WTC11 (cell line): ENCODE results near the gene DAB1. TPM values are rescaled to one million over a fixed set of nuclear protein-coding genes. Genes with fewer than 3 reads are reported as not detected.

ENCODE experiments used
- ATAC-seq: fragments of 200-7000 bp; cut with Tn5 transposase; 2 replicates; pipeline ENCODE4 v1.10.0; 2021; ENCODE audit warnings: mild to moderate bottlenecking, moderate library complexity
- CTCF ChIA-PET: fragments of 300-600 bp; sonication (Branson Sonifier 250); formaldehyde crosslinking; loops from one replicate; lab custom pipeline; 2021; ENCODE audit warnings: antibody characterized with exemption; lab: Charles Lee
- POLR2A ChIA-PET: fragments of 350-600 bp; sonication (Branson Sonifier 250); formaldehyde crosslinking; loops from one replicate; lab custom pipeline; 2021; ENCODE audit warnings: antibody characterized with exemption; lab: Charles Lee
- DNase-seq: peaks from one replicate; pipeline ENCODE4 v3.0.0; 2021; ENCODE audit warnings: low spot score
- H3K27ac Mint-ChIP-seq: 2 replicates; pipeline ENCODE4 v1.8.0; 2021; ENCODE audit warnings: mixed read lengths
- H3K27me3 Mint-ChIP-seq: 2 replicates; pipeline ENCODE4 v1.8.0; 2021; ENCODE audit warnings: low read depth, mild to moderate bottlenecking, moderate library complexity, mixed read lengths
- H3K36me3 Mint-ChIP-seq: 2 replicates; pipeline ENCODE4 v1.8.0; 2021; ENCODE audit warnings: mixed read lengths
- H3K4me1 Mint-ChIP-seq: 2 replicates; pipeline ENCODE4 v1.8.0; 2022; ENCODE audit warnings: mixed read lengths
- H3K4me3 Mint-ChIP-seq: 2 replicates; pipeline ENCODE4 v1.8.0; 2021; ENCODE audit warnings: mild to moderate bottlenecking, moderate library complexity, mixed read lengths
- H3K9me3 Mint-ChIP-seq: 2 replicates; pipeline ENCODE4 v1.8.0; 2021; ENCODE audit warnings: mixed read lengths
- ATF1 ChIP-seq: sonication (generic); formaldehyde crosslinking; IDR thresholded peaks from 2 replicates; pipeline ENCODE4 v1.8.1; 2023; ENCODE audit warnings: mild to moderate bottlenecking, moderate library complexity, missing genetic modification reagents
- CBFB ChIP-seq: sonication (generic); formaldehyde crosslinking; IDR thresholded peaks from 2 replicates; pipeline ENCODE4 v1.8.1; 2022; ENCODE audit warnings: mild to moderate bottlenecking, low read depth, missing genetic modification reagents
- CREM ChIP-seq: sonication (generic); formaldehyde crosslinking; IDR thresholded peaks from 2 replicates; pipeline ENCODE4 v1.8.1; 2022; ENCODE audit warnings: mild to moderate bottlenecking, missing genetic modification reagents, moderate library complexity
- E2F5 ChIP-seq: sonication (generic); formaldehyde crosslinking; IDR thresholded peaks from 2 replicates; pipeline ENCODE4 v1.8.1; 2022; ENCODE audit warnings: mild to moderate bottlenecking, moderate library complexity, missing genetic modification reagents
- JAZF1 ChIP-seq: fragments of 250-450 bp; sonication (Bioruptor Pico); IDR thresholded peaks from 2 replicates; pipeline ENCODE4 v1.9.0; 2021; ENCODE audit warnings: moderate library complexity, mild to moderate bottlenecking, inconsistent platforms
- MAX ChIP-seq: sonication (generic); formaldehyde crosslinking; IDR thresholded peaks from 2 replicates; pipeline ENCODE4 v1.8.0; 2022; ENCODE audit warnings: mild to moderate bottlenecking, missing genetic modification reagents
- NFYB ChIP-seq: sonication (generic); formaldehyde crosslinking; conservative IDR thresholded peaks from 2 replicates; pipeline ENCODE4 v1.8.0; 2022; ENCODE audit warnings: low read depth, missing genetic modification reagents
- NR3C1 ChIP-seq: sonication (generic); formaldehyde crosslinking; conservative IDR thresholded peaks from 2 replicates; pipeline ENCODE4 v1.8.1; 2023; ENCODE audit warnings: low read depth, mild to moderate bottlenecking, missing genetic modification reagents
- TP53 ChIP-seq: sonication (generic); formaldehyde crosslinking; IDR thresholded peaks from 2 replicates; pipeline ENCODE4 v1.8.1; 2023; ENCODE audit warnings: mild to moderate bottlenecking, missing genetic modification reagents
- ZBTB21 ChIP-seq: sonication (generic); formaldehyde crosslinking; IDR thresholded peaks from 2 replicates; pipeline ENCODE4 v1.8.1; 2023; ENCODE audit warnings: mild to moderate bottlenecking, missing genetic modification reagents, borderline replicate concordance
- ZNF121 ChIP-seq: sonication (generic); formaldehyde crosslinking; IDR thresholded peaks from 2 replicates; pipeline ENCODE4 v1.8.0; 2023; ENCODE audit warnings: missing genetic modification reagents
- ZNF219 ChIP-seq: sonication (generic); formaldehyde crosslinking; IDR thresholded peaks from 2 replicates; pipeline ENCODE4 v1.8.0; 2023; ENCODE audit warnings: missing genetic modification reagents, mild to moderate bottlenecking, borderline replicate concordance
- ZNF232 ChIP-seq: sonication (generic); formaldehyde crosslinking; IDR thresholded peaks from 2 replicates; pipeline ENCODE4 v1.8.0; 2022; ENCODE audit warnings: mild to moderate bottlenecking, missing genetic modification reagents
- ZNF263 ChIP-seq: sonication (generic); formaldehyde crosslinking; IDR thresholded peaks from 2 replicates; pipeline ENCODE4 v1.8.1; 2022; ENCODE audit warnings: low read depth, mild to moderate bottlenecking, moderate library complexity, missing genetic modification reagents
- ZNF317 ChIP-seq: sonication (generic); formaldehyde crosslinking; IDR thresholded peaks from 2 replicates; pipeline ENCODE4 v1.8.1; 2023; ENCODE audit warnings: low read depth, mild to moderate bottlenecking, moderate library complexity, missing genetic modification reagents, borderline replicate concordance
- ZNF396 ChIP-seq: fragments of 250-450 bp; sonication (Bioruptor Pico); IDR thresholded peaks from 2 replicates; pipeline ENCODE4 v1.8.0; 2021; ENCODE audit warnings: mild to moderate bottlenecking, moderate library complexity, borderline replicate concordance
- ZNF416 ChIP-seq: fragments of 250-450 bp; sonication (Bioruptor Pico); IDR thresholded peaks from 2 replicates; pipeline ENCODE4 v1.9.0; 2021; ENCODE audit warnings: mild to moderate bottlenecking, inconsistent platforms
- total RNA-seq: library from RNA; stranded (reverse); gene quantifications from 3 replicates; pipeline ENCODE4 v1.2.3, GENCODE V29; 2021
- TF ChIP-seq, protein P1 (sequence below): sonication (generic); formaldehyde crosslinking; IDR thresholded peaks from 2 replicates; pipeline ENCODE4 v1.8.1; 2022; ENCODE audit warnings: low read depth, mild to moderate bottlenecking, moderate library complexity, missing genetic modification reagents, borderline replicate concordance
- TF ChIP-seq, protein P2 (sequence below): sonication (generic); formaldehyde crosslinking; IDR thresholded peaks from 2 replicates; pipeline ENCODE4 v1.8.1; 2023; ENCODE audit warnings: mild to moderate bottlenecking, missing genetic modification reagents
- TF ChIP-seq, protein P3 (sequence below): fragments of 250-450 bp; sonication (Bioruptor Pico); IDR thresholded peaks from 2 replicates; pipeline ENCODE4 v1.8.0; 2021; ENCODE audit warnings: mild to moderate bottlenecking
- TF ChIP-seq, protein P4 (sequence below): fragments of 250-450 bp; sonication (Bioruptor Pico); IDR thresholded peaks from 2 replicates; pipeline ENCODE4 v1.9.0; 2021; ENCODE audit warnings: mild to moderate bottlenecking, borderline replicate concordance
- TF ChIP-seq, protein P5 (sequence below): sonication (generic); formaldehyde crosslinking; conservative IDR thresholded peaks from 2 replicates; pipeline ENCODE4 v1.8.1; 2022; ENCODE audit warnings: mild to moderate bottlenecking, missing genetic modification reagents
- TF ChIP-seq, protein P6 (sequence below): sonication (generic); formaldehyde crosslinking; IDR thresholded peaks from 2 replicates; pipeline ENCODE4 v1.8.1; 2022; ENCODE audit warnings: missing genetic modification reagents, borderline replicate concordance

The DAB1 gene
- total RNA-seq, 1 experiment from 2014 or later, result 10.7 TPM

DNA sequence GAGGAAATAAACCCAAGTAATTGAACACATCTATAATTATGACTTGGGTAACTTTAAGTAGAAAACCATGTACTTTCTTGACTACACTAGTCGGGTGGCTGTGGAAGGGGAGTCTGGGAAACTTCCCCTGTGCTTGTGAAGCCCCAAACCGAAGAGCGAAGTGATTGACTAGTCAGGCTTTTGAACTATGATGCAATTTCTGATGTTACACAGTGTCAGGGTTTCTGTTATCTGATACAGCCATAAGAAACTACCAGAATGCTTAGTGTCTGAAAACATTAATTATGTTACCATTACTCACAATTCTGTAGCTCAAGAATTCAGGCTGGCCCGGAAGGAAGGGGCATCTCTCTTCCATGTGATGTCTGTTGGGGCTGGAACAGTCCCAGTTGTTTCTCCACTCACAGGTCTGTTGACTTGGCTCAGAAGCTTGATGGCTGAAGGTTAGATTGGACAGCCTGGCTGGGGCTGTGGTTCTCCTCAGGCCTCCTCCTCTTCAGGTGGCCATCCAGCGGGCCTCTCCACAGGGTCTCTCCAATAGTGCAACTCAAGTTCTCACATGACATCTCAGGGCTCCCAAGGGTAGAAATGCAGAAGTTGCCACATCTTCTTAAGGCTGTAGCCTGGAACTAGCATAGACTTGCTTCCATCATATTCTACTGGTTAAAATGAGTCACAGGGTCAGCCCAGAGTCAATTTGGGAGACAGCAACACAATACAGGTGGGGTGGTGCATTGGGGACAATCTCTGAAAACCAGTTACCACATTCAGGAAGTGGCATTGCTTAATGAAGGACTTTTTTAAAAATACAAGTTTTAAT lies 449.7 kb downstream of the DAB1 start:
- Mint-ChIP-seq H3K27ac (no peak overlapping the region), H3K4me1 (no peaks in the 10 kb centered on the region), H3K9me3 (peaks cover 4% of the 10 kb centered on the region), H3K27me3 (peaks cover 4% of the 10 kb centered on the region; the same call in 1 of the 2 replicates), H3K4me3 (no peak overlapping the region), H3K36me3 (no peaks in the 10 kb centered on the region)
- ATAC-seq, result no peak
- no peak for DNase-seq
- ChIA-PET POLR2A (no interaction called here), CTCF (no interaction called here)
- TF ChIP-seq, protein P1, sequence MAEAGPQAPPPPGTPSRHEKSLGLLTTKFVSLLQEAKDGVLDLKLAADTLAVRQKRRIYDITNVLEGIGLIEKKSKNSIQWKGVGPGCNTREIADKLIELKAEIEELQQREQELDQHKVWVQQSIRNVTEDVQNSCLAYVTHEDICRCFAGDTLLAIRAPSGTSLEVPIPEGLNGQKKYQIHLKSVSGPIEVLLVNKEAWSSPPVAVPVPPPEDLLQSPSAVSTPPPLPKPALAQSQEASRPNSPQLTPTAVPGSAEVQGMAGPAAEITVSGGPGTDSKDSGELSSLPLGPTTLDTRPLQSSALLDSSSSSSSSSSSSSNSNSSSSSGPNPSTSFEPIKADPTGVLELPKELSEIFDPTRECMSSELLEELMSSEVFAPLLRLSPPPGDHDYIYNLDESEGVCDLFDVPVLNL (CRISPR knock-in tag), result no peak
- TF ChIP-seq, protein P2, sequence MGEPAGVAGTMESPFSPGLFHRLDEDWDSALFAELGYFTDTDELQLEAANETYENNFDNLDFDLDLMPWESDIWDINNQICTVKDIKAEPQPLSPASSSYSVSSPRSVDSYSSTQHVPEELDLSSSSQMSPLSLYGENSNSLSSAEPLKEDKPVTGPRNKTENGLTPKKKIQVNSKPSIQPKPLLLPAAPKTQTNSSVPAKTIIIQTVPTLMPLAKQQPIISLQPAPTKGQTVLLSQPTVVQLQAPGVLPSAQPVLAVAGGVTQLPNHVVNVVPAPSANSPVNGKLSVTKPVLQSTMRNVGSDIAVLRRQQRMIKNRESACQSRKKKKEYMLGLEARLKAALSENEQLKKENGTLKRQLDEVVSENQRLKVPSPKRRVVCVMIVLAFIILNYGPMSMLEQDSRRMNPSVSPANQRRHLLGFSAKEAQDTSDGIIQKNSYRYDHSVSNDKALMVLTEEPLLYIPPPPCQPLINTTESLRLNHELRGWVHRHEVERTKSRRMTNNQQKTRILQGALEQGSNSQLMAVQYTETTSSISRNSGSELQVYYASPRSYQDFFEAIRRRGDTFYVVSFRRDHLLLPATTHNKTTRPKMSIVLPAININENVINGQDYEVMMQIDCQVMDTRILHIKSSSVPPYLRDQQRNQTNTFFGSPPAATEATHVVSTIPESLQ (CRISPR knock-in tag), result no peak
- TF ChIP-seq ATF1 (CRISPR knock-in tag), result no peak
- TF ChIP-seq, protein P3, sequence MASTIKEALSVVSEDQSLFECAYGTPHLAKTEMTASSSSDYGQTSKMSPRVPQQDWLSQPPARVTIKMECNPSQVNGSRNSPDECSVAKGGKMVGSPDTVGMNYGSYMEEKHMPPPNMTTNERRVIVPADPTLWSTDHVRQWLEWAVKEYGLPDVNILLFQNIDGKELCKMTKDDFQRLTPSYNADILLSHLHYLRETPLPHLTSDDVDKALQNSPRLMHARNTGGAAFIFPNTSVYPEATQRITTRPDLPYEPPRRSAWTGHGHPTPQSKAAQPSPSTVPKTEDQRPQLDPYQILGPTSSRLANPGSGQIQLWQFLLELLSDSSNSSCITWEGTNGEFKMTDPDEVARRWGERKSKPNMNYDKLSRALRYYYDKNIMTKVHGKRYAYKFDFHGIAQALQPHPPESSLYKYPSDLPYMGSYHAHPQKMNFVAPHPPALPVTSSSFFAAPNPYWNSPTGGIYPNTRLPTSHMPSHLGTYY (CRISPR knock-in tag), result no peak
- no peak for TF ChIP-seq NFYB (CRISPR knock-in tag)
- no peak for TF ChIP-seq NR3C1 (CRISPR knock-in tag)
- no peak for TF ChIP-seq MAX (CRISPR knock-in tag)
- no peak for TF ChIP-seq JAZF1 (CRISPR knock-in tag)

DNA sequence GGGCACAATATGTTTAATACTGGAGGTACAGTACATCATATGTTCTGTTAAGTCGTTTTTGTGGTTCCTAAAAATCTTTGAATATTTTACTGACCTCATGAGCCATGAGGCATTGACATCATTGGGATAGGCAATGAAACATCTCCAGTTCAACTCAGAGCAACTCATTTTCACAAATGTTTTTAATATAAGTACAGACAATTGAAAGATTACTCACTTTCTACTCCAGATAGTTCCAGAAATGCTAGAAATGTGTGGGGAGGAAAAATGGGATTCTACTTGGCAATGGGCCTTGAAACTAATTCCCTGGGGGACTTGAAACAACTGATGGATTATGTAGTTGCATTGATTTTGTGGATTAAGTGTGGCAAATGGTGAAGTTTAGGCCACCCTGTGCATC lies 450.9 kb downstream of the DAB1 start:
- Mint-ChIP-seq H3K9me3 (peaks cover 9% of the 10 kb centered on the region), H3K36me3 (no peaks in the 10 kb centered on the region), H3K27ac (no peak overlapping the region), H3K4me3 (no peak overlapping the region), H3K4me1 (no peaks in the 10 kb centered on the region), H3K27me3 (peaks cover 4% of the 10 kb centered on the region; the same call in 1 of the 2 replicates)
- DNase-seq, result no peak
- ATAC-seq, result no peak
- CTCF ChIA-PET, result no interaction called here
- POLR2A ChIA-PET, result no interaction called here
- TF ChIP-seq, protein P4, sequence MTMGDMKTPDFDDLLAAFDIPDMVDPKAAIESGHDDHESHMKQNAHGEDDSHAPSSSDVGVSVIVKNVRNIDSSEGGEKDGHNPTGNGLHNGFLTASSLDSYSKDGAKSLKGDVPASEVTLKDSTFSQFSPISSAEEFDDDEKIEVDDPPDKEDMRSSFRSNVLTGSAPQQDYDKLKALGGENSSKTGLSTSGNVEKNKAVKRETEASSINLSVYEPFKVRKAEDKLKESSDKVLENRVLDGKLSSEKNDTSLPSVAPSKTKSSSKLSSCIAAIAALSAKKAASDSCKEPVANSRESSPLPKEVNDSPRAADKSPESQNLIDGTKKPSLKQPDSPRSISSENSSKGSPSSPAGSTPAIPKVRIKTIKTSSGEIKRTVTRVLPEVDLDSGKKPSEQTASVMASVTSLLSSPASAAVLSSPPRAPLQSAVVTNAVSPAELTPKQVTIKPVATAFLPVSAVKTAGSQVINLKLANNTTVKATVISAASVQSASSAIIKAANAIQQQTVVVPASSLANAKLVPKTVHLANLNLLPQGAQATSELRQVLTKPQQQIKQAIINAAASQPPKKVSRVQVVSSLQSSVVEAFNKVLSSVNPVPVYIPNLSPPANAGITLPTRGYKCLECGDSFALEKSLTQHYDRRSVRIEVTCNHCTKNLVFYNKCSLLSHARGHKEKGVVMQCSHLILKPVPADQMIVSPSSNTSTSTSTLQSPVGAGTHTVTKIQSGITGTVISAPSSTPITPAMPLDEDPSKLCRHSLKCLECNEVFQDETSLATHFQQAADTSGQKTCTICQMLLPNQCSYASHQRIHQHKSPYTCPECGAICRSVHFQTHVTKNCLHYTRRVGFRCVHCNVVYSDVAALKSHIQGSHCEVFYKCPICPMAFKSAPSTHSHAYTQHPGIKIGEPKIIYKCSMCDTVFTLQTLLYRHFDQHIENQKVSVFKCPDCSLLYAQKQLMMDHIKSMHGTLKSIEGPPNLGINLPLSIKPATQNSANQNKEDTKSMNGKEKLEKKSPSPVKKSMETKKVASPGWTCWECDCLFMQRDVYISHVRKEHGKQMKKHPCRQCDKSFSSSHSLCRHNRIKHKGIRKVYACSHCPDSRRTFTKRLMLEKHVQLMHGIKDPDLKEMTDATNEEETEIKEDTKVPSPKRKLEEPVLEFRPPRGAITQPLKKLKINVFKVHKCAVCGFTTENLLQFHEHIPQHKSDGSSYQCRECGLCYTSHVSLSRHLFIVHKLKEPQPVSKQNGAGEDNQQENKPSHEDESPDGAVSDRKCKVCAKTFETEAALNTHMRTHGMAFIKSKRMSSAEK (CRISPR knock-in tag), result no peak
- TF ChIP-seq CREM (no peak), ZNF232 (CRISPR knock-in tag) (no peak), ZBTB21 (CRISPR knock-in tag) (no peak), TP53 (CRISPR knock-in tag) (no peak), ZNF219 (CRISPR knock-in tag) (no peak), ZNF317 (CRISPR knock-in tag) (no peak), ZNF263 (CRISPR knock-in tag) (no peak), E2F5 (no peak), ZNF416 (CRISPR knock-in tag) (no peak), CBFB (CRISPR knock-in tag) (no peak), ZNF121 (CRISPR knock-in tag) (no peak), ZNF396 (CRISPR knock-in tag) (no peak)
- TF ChIP-seq, protein P5, sequence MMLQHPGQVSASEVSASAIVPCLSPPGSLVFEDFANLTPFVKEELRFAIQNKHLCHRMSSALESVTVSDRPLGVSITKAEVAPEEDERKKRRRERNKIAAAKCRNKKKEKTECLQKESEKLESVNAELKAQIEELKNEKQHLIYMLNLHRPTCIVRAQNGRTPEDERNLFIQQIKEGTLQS (CRISPR knock-in tag), result no peak
- TF ChIP-seq, protein P6, sequence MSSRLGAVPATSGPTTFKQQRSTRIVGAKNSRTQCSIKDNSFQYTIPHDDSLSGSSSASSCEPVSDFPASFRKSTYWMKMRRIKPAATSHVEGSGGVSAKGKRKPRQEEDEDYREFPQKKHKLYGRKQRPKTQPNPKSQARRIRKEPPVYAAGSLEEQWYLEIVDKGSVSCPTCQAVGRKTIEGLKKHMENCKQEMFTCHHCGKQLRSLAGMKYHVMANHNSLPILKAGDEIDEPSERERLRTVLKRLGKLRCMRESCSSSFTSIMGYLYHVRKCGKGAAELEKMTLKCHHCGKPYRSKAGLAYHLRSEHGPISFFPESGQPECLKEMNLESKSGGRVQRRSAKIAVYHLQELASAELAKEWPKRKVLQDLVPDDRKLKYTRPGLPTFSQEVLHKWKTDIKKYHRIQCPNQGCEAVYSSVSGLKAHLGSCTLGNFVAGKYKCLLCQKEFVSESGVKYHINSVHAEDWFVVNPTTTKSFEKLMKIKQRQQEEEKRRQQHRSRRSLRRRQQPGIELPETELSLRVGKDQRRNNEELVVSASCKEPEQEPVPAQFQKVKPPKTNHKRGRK (CRISPR knock-in tag), result no peak
